ENCODE data around the gene SMIM1.

DNA sequence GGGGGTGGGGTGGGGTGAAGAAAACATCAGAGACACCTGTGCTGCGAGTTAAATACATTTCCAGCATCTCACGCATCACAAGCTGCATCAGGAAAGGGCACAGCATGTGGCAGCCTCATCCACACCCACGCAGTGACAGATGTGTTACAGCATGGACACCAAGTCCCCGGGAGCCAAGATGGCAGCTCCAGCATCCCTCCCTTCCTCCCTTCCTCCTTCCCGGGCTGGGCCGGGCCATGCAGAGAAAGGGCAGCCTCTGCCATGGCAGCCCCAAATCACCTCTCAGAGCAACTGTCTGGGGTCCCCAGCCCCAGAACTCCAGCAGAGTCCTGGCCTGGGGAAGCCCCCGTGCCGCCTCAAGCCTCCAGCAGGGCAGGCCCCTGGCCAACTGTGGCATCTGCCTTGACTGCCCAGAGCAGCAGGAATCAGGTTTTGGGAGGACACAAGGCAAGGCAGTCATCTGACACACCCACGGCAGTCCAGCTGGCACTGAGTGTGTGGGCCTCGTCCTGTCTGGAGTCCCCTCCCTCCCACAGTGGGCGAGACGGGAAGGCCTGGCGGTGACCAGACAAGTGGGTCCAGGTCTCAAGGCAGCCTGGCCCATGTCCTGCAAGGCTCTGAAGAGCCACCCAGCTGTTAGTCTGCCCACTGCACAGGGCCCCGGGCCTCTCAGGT is 6.2 kb downstream of the SMIM1 start:
- TF ChIP-seq POLR2A (IDR thresholded peaks at IDR 0.05; ENCODE audit: low read length) = peak; percentile 58
- no peak for TF ChIP-seq GATA1 (IDR thresholded peaks at IDR 0.05; ENCODE audit: low read depth, low read length)
